Measurements from ENCODE around the gene ZNF3. TPM values are rescaled to one million over a fixed set of nuclear protein-coding genes. Genes with fewer than 3 reads are reported as not detected.
"Not testable (repeated sequence)": the region's sequence is repeated elsewhere in the genome, so short reads cannot be mapped to it uniquely, and the experiment has no call there.

Gene ZNF3
- total RNA-seq, result 10 to 100 TPM; 34.0 to 37.2 TPM
- long read RNA-seq, transcript ZNF3-202 (6 exons, 2,799 nt), result major isoform, 16 of 48 reads
- long read RNA-seq, transcript ZNF3-207 (5 exons, 2,718 nt), result minor isoform, 6 of 48 reads
- long read RNA-seq, partial matches to known transcripts, result 2 of 48 reads
- long read RNA-seq, other reads (novel, unspliced or antisense), result 22 of 48 reads

GRCh38 chr7:100081535-100082102 lies at the start of gene ZNF3:
TSS of gene ZNF3 (minus strand) at chr7:100081723. CDS start at chr7:100077357, 4,366 bp downstream.
- ATAC-seq (peak; percentile 74), DNase-seq (peak; percentile 98)
- intact Hi-C loops (cut with DNase I, micrococcal nuclease), result loop anchor here in 1 of 2 donors (10.0 kb wide), 1 partner anchor 87 kb away; no protein-coding TSS in a partner anchor

GRCh38 chr7:100130608-100131453 lies 49.3 kb upstream of the ZNF3 start:
- peak; percentile 75 to 90 for DNase-seq
- ATAC-seq, result peak; percentile 22
- intact Hi-C loops (cut with DNase I, micrococcal nuclease), result loop anchor here in 1 of 2 donors (10.0 kb wide), 1 partner anchor 136 kb away; no protein-coding TSS in a partner anchor

- ATAC-seq, DNase-seq: not testable (repeated sequence)
- intact Hi-C loops (cut with DNase I, micrococcal nuclease), result loop anchor here in 1 of 2 donors (10.0 kb wide), 1 partner anchor 135 kb away; no protein-coding TSS in a partner anchor
Observed at GRCh38 chr7:100130220-100130607, 48.7 kb upstream of the ZNF3 start.

GRCh38 chr7:100128637-100128963 lies 47.1 kb upstream of the ZNF3 start:
- DNase-seq (no peak), ATAC-seq (no peak)
- intact Hi-C loops (cut with DNase I, micrococcal nuclease), result no loop called here

GRCh38 chr7:100127866-100128636 lies 46.5 kb upstream of the ZNF3 start:
- intact Hi-C loops (cut with DNase I, micrococcal nuclease), result no loop called here
- no peak for ATAC-seq
- peak; percentile 46 to 50 for DNase-seq

- intact Hi-C loops (cut with DNase I, micrococcal nuclease), result no loop called here
- peak; percentile 70 for ATAC-seq
- DNase-seq, result peak; percentile 91 to 96
Observed at GRCh38 chr7:100126931-100127865, 45.7 kb upstream of the ZNF3 start, which contains the start of gene MBLAC1. TSS of gene MBLAC1 (plus strand) at chr7:100126967. CDS start at chr7:100127396, 429 bp downstream.

- ATAC-seq, result peak; percentile 27
- intact Hi-C loops (cut with DNase I, micrococcal nuclease), result no loop called here
- DNase-seq, result no peak
Observed at GRCh38 chr7:100126239-100126930, 44.9 kb upstream of the ZNF3 start.

- intact Hi-C loops (cut with DNase I, micrococcal nuclease), result no loop called here
- DNase-seq, result peak; percentile 46 to 58
- ATAC-seq, result peak; percentile 50
Observed at GRCh38 chr7:100124301-100125230, 43.0 kb upstream of the ZNF3 start.

GRCh38 chr7:100122568-100122967 lies 41.0 kb upstream of the ZNF3 start:
- intact Hi-C loops (cut with DNase I, micrococcal nuclease), result no loop called here
- ATAC-seq (no peak), DNase-seq (no peak)

- intact Hi-C loops (cut with DNase I, micrococcal nuclease), result no loop called here
- DNase-seq (no peak), ATAC-seq (no peak)
Observed at GRCh38 chr7:100122067-100122466, 40.5 kb upstream of the ZNF3 start.

GRCh38 chr7:100120733-100121036 lies 39.2 kb upstream of the ZNF3 start:
- ATAC-seq (no peak), DNase-seq (no peak)
- intact Hi-C loops (cut with DNase I, micrococcal nuclease), result no loop called here

GRCh38 chr7:100119970-100120732 lies 38.6 kb upstream of the ZNF3 start:
- peak; percentile 9 for ATAC-seq
- intact Hi-C loops (cut with DNase I, micrococcal nuclease), result no loop called here

GRCh38 chr7:100119072-100119969 lies 37.8 kb upstream of the ZNF3 start, which contains the start of the genes CNPY4 and TAF6:
TSS of gene CNPY4 (plus strand) at chr7:100119634. CDS start at chr7:100119745, 111 bp downstream.
TSS of gene TAF6 (minus strand) at chr7:100119358. CDS start at chr7:100114209, 5,149 bp downstream.
- intact Hi-C loops (cut with DNase I, micrococcal nuclease), result no loop called here
- ATAC-seq, result peak; percentile 86

More at GRCh38 chr7:100119970-100120732, 38.6 kb upstream of the ZNF3 start:
- peak; percentile 57 to 58 for DNase-seq

GRCh38 chr7:100118388-100119071 lies 37.0 kb upstream of the ZNF3 start:
- intact Hi-C loops (cut with DNase I, micrococcal nuclease), result no loop called here
- ATAC-seq (no peak), DNase-seq (no peak)

More at GRCh38 chr7:100119072-100119969, 37.8 kb upstream of the ZNF3 start, which contains the start of the genes CNPY4 and TAF6:
- DNase-seq, result peak; percentile 95
